ENCODE data around the gene HOXA10.

DNA sequence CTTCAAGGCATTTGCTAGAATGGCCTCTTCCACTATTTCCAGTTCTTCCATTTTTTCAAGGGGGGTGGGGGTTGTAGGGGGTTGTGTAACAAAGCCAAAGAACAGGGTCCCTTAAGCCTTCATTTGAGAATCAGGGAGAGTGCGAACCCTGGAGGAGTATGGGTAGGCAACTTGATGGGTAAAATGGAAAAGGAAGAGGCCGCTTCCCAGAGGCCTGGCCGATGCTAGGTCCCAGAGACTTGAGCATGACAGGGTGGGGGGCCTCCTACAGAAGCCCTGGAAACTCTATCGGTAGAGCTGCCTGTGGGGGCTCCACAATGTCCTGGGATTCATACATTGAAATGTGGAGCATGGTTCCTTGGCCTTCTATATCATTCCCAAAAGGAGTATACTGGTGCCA lies 34.9 kb upstream of the HOXA10 start:
- TF ChIP-seq CTCF (IDR thresholded peaks at IDR 0.05; ENCODE audit: low read depth, low read length, missing input control) (no peak), ZBTB33 (IDR thresholded peaks at IDR 0.05) (no peak), FOXA1 (IDR thresholded peaks at IDR 0.05) (no peak), ATF3 (IDR thresholded peaks at IDR 0.05) (no peak), YY1 (IDR thresholded peaks at IDR 0.05) (no peak), RAD21 (IDR thresholded peaks at IDR 0.05) (no peak), TAF1 (conservative IDR thresholded peaks at IDR 0.05) (no peak), NR2F2 (IDR thresholded peaks at IDR 0.05) (no peak), GABPA (IDR thresholded peaks at IDR 0.05 in 1 of 2, conservative IDR thresholded peaks at IDR 0.05 in 1 of 2) (no peak), HNF4G (IDR thresholded peaks at IDR 0.05) (no peak)
- TF ChIP-seq, protein P1, sequence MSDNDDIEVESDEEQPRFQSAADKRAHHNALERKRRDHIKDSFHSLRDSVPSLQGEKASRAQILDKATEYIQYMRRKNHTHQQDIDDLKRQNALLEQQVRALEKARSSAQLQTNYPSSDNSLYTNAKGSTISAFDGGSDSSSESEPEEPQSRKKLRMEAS (IDR thresholded peaks at IDR 0.05): no peak
